GM23338 (cell line): ENCODE results near the gene TMEM185A.
"Not testable (repeated sequence)": the region's sequence is repeated elsewhere in the genome, so short reads cannot be mapped to it uniquely, and the experiment has no call there.

ENCODE experiments used
- CREB1 ChIP-seq: fragments of 250-450 bp; sonication (Bioruptor Pico); IDR thresholded peaks from 2 replicates; pipeline ENCODE4 v1.5.0; 2020; ENCODE audit warnings: low read depth, mild to moderate bottlenecking, moderate library complexity
- EZH2 ChIP-seq: fragments of 200-600 bp; sonication (generic); IDR thresholded peaks from one replicate; pipeline ENCODE4 v1.8.0; 2017; ENCODE audit warnings: antibody characterized with exemption, mild to moderate bottlenecking, low read depth; ENCODE audit not compliant: unreplicated experiment
- EZH2phosphoT487 ChIP-seq: fragments of 200-600 bp; sonication (generic); IDR thresholded peaks from one replicate; pipeline ENCODE4 v1.8.1; 2018; ENCODE audit warnings: antibody characterized with exemption; ENCODE audit not compliant: unreplicated experiment
- JUNB ChIP-seq: IDR thresholded peaks from one replicate; pipeline ENCODE4 v1.6.1; 2016; ENCODE audit warnings: antibody characterized with exemption; ENCODE audit not compliant: unreplicated experiment
- POLR2AphosphoS5 ChIP-seq: IDR thresholded peaks from 2 replicates; pipeline ENCODE4 v1.6.1; 2016; ENCODE audit warnings: antibody characterized with exemption, low read depth
- ZNF114 ChIP-seq: fragments of 250-450 bp; sonication (Bioruptor Pico); IDR thresholded peaks from 2 replicates; pipeline ENCODE4 v1.5.0; 2020; ENCODE audit warnings: mild to moderate bottlenecking, moderate library complexity
- ZNF331 ChIP-seq: fragments of 250-450 bp; sonication (Bioruptor Pico); IDR thresholded peaks from 2 replicates; pipeline ENCODE4 v1.5.0; 2020; ENCODE audit warnings: low read depth, mild to moderate bottlenecking, moderate library complexity
- TF ChIP-seq, protein P1 (sequence below), 2 experiments: fragments of 200-600 bp in 1 of 2; sonication (generic) in 1 of 2; conservative IDR thresholded peaks; 2 replicates each; pipeline versions ENCODE4 v1.5.1 to v1.6.1; 2016 to 2017; ENCODE audit warnings: antibody characterized with exemption in 2 of 2, low read depth in 2 of 2, mild to moderate bottlenecking in 2 of 2, moderate library complexity in 1 of 2
- TF ChIP-seq, protein P2 (sequence below): IDR thresholded peaks from one replicate; pipeline ENCODE4 v1.6.1; 2018; ENCODE audit warnings: antibody characterized with exemption; ENCODE audit not compliant: unreplicated experiment
- TF ChIP-seq, protein P3 (sequence below): IDR thresholded peaks from 2 replicates; pipeline ENCODE4 v1.6.1; 2016; ENCODE audit warnings: antibody characterized with exemption

DNA sequence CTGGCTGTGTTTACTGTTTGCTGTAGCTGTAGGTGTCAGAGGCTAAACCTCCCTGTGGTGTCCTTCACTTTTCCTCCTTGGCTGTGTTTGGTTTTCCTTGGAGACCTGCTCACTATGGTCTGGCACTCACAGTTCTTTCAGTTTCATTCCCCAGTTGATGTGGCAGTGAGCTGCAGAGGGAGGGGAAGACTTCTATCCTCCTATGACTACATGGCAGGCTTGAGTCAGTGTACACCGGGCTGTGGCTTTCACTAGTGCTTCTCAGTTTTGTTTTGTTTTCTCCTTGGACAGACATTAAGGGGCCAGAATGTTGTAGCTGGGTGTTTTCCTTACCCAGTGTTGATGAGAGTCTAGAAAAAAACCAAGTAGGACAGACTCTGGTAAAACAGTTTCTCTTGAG is 58.1 kb downstream of the TMEM185A start:
- TF ChIP-seq, protein P1, sequence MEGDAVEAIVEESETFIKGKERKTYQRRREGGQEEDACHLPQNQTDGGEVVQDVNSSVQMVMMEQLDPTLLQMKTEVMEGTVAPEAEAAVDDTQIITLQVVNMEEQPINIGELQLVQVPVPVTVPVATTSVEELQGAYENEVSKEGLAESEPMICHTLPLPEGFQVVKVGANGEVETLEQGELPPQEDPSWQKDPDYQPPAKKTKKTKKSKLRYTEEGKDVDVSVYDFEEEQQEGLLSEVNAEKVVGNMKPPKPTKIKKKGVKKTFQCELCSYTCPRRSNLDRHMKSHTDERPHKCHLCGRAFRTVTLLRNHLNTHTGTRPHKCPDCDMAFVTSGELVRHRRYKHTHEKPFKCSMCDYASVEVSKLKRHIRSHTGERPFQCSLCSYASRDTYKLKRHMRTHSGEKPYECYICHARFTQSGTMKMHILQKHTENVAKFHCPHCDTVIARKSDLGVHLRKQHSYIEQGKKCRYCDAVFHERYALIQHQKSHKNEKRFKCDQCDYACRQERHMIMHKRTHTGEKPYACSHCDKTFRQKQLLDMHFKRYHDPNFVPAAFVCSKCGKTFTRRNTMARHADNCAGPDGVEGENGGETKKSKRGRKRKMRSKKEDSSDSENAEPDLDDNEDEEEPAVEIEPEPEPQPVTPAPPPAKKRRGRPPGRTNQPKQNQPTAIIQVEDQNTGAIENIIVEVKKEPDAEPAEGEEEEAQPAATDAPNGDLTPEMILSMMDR (conservative IDR thresholded peaks at IDR 0.05; ENCODE audit: low read depth in 2 of 2): not testable (repeated sequence)
- TF ChIP-seq EZH2; EZH2phosphoT487; POLR2AphosphoS5; CREB1 (CRISPR knock-in tag); ZNF114 (CRISPR knock-in tag); JUNB; ZNF331 (CRISPR knock-in tag): not testable (repeated sequence)
- TF ChIP-seq, protein P2, sequence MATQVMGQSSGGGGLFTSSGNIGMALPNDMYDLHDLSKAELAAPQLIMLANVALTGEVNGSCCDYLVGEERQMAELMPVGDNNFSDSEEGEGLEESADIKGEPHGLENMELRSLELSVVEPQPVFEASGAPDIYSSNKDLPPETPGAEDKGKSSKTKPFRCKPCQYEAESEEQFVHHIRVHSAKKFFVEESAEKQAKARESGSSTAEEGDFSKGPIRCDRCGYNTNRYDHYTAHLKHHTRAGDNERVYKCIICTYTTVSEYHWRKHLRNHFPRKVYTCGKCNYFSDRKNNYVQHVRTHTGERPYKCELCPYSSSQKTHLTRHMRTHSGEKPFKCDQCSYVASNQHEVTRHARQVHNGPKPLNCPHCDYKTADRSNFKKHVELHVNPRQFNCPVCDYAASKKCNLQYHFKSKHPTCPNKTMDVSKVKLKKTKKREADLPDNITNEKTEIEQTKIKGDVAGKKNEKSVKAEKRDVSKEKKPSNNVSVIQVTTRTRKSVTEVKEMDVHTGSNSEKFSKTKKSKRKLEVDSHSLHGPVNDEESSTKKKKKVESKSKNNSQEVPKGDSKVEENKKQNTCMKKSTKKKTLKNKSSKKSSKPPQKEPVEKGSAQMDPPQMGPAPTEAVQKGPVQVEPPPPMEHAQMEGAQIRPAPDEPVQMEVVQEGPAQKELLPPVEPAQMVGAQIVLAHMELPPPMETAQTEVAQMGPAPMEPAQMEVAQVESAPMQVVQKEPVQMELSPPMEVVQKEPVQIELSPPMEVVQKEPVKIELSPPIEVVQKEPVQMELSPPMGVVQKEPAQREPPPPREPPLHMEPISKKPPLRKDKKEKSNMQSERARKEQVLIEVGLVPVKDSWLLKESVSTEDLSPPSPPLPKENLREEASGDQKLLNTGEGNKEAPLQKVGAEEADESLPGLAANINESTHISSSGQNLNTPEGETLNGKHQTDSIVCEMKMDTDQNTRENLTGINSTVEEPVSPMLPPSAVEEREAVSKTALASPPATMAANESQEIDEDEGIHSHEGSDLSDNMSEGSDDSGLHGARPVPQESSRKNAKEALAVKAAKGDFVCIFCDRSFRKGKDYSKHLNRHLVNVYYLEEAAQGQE: not testable (repeated sequence)
- TF ChIP-seq, protein P3, sequence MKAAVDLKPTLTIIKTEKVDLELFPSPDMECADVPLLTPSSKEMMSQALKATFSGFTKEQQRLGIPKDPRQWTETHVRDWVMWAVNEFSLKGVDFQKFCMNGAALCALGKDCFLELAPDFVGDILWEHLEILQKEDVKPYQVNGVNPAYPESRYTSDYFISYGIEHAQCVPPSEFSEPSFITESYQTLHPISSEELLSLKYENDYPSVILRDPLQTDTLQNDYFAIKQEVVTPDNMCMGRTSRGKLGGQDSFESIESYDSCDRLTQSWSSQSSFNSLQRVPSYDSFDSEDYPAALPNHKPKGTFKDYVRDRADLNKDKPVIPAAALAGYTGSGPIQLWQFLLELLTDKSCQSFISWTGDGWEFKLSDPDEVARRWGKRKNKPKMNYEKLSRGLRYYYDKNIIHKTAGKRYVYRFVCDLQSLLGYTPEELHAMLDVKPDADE: not testable (repeated sequence)
